SK-N-SH treated with all-trans-retinoic acid at 6 μM for 48 hours (cell line): ENCODE data around the gene JOSD2.
A peak's percentile ranks its signal among the peaks of the same experiment; 100 is the strongest.

Source experiments
- ATAC-seq: fragments of 200-7000 bp; cut with Tn5 transposase; 3 replicates; pipeline ENCODE4 v1.9.1; 2020; ENCODE audit warnings: mild to moderate bottlenecking, moderate library complexity
- ARNTL ChIP-seq: fragments of 450-650 bp; formaldehyde crosslinking; IDR thresholded peaks from 2 replicates; pipeline ENCODE4 v1.5.0; 2020; ENCODE audit warnings: low read depth, mild to moderate bottlenecking, moderate library complexity, borderline replicate concordance
- BACH2 ChIP-seq: fragments of 250-450 bp; sonication (Bioruptor Pico); IDR thresholded peaks from 2 replicates; pipeline ENCODE4 v1.9.0; 2021; ENCODE audit warnings: mild to moderate bottlenecking, borderline replicate concordance
- CREB5 ChIP-seq: fragments of 250-450 bp; sonication (Bioruptor Pico); IDR thresholded peaks from 2 replicates; pipeline ENCODE4 v1.5.1; 2020; ENCODE audit warnings: low read depth, mild to moderate bottlenecking, moderate library complexity
- CSDC2 ChIP-seq: fragments of 250-450 bp; sonication (Bioruptor Pico); IDR thresholded peaks from 2 replicates; pipeline ENCODE4 v1.5.0; 2020; ENCODE audit warnings: mild to moderate bottlenecking, moderate library complexity
- ESRRG ChIP-seq: fragments of 250-450 bp; sonication (Bioruptor Pico); IDR thresholded peaks from 2 replicates; pipeline ENCODE4 v1.6.1; 2021; ENCODE audit warnings: mild to moderate bottlenecking
- GLIS3 ChIP-seq: fragments of 250-450 bp; sonication (Bioruptor Pico); IDR thresholded peaks from 2 replicates; pipeline ENCODE4 v1.5.0; 2020; ENCODE audit warnings: mild to moderate bottlenecking, moderate library complexity
- ISL1 ChIP-seq: fragments of 250-450 bp; sonication (Bioruptor Pico); IDR thresholded peaks from 2 replicates; pipeline ENCODE4 v2.1.2; 2022; ENCODE audit warnings: mild to moderate bottlenecking, moderate library complexity
- OSR1 ChIP-seq: fragments of 250-450 bp; sonication (Bioruptor Pico); IDR thresholded peaks from 2 replicates; pipeline ENCODE4 v1.8.0; 2022; ENCODE audit warnings: moderate library complexity, mild to moderate bottlenecking, inconsistent platforms
- PATZ1 ChIP-seq: fragments of 250-450 bp; sonication (Bioruptor Pico); IDR thresholded peaks from 2 replicates; pipeline ENCODE4 v1.8.0; 2020; ENCODE audit warnings: mild to moderate bottlenecking, moderate library complexity, borderline replicate concordance
- POU6F1 ChIP-seq: fragments of 250-450 bp; sonication (Bioruptor Pico); IDR thresholded peaks from 2 replicates; pipeline ENCODE4 v1.8.0; 2021; ENCODE audit warnings: low read depth, mild to moderate bottlenecking, moderate library complexity, borderline replicate concordance
- RARB ChIP-seq: fragments of 250-450 bp; sonication (Bioruptor Pico); IDR thresholded peaks from 2 replicates; pipeline ENCODE4 v1.8.0; 2021; ENCODE audit warnings: mild to moderate bottlenecking, moderate library complexity
- SNAI2 ChIP-seq: fragments of 250-450 bp; sonication (Bioruptor Pico); IDR thresholded peaks from 2 replicates; pipeline ENCODE4 v1.5.0; 2020; ENCODE audit warnings: mild to moderate bottlenecking, moderate library complexity
- TCF4 ChIP-seq: fragments of 250-450 bp; sonication (Bioruptor Pico); IDR thresholded peaks from 2 replicates; pipeline ENCODE4 v1.8.0; 2021; ENCODE audit warnings: mild to moderate bottlenecking, moderate library complexity, borderline replicate concordance
- TOX ChIP-seq: fragments of 250-450 bp; sonication (Bioruptor Pico); IDR thresholded peaks from 2 replicates; pipeline ENCODE4 v1.8.0; 2021; ENCODE audit warnings: mild to moderate bottlenecking, moderate library complexity, borderline replicate concordance
- TSHZ2 ChIP-seq: fragments of 250-450 bp; sonication (Bioruptor Pico); IDR thresholded peaks from 2 replicates; pipeline ENCODE4 v1.5.0; 2020; ENCODE audit warnings: mild to moderate bottlenecking, moderate library complexity
- ZFP3 ChIP-seq: fragments of 250-450 bp; sonication (Bioruptor Pico); IDR thresholded peaks from 2 replicates; pipeline ENCODE4 v1.5.0; 2020; ENCODE audit warnings: mild to moderate bottlenecking, moderate library complexity
- ZFP30 ChIP-seq: fragments of 450-650 bp; formaldehyde crosslinking; IDR thresholded peaks from 2 replicates; pipeline ENCODE4 v1.5.0; 2022; ENCODE audit warnings: mild to moderate bottlenecking, moderate library complexity
- ZNF565 ChIP-seq: fragments of 450-650 bp; formaldehyde crosslinking; conservative IDR thresholded peaks from 2 replicates; pipeline ENCODE4 v1.5.0; 2020; ENCODE audit warnings: low read depth, mild to moderate bottlenecking, moderate library complexity
- ZNF8 ChIP-seq: fragments of 450-650 bp; formaldehyde crosslinking; IDR thresholded peaks from 2 replicates; pipeline ENCODE4 v1.5.0; 2020; ENCODE audit warnings: mild to moderate bottlenecking, moderate library complexity

JOSD2 gene

GRCh38 chr19:50512999-50513745 is 2.2 kb upstream of the JOSD2 start (continued):
- TF ChIP-seq TSHZ2 (CRISPR knock-in tag) (no peak), CREB5 (CRISPR knock-in tag) (no peak), POU6F1 (CRISPR knock-in tag) (no peak), TOX (CRISPR knock-in tag) (no peak), ZNF565 (no peak), ARNTL (CRISPR knock-in tag) (no peak), ZNF8 (CRISPR knock-in tag) (no peak), ISL1 (CRISPR knock-in tag) (no peak), BACH2 (CRISPR knock-in tag) (no peak), ZFP3 (CRISPR knock-in tag) (no peak)

- no peak for ATAC-seq
These were observed 1.4 kb upstream of the JOSD2 start for GRCh38 chr19:50512112-50512998.

GRCh38 chr19:50510700-50511068 is 307 bp downstream of the JOSD2 start:
- TF ChIP-seq RARB (CRISPR knock-in tag) (no peak), ISL1 (CRISPR knock-in tag) (no peak), TCF4 (CRISPR knock-in tag) (no peak), ZFP30 (CRISPR knock-in tag) (no peak), SNAI2 (CRISPR knock-in tag) (no peak), OSR1 (no peak), POU6F1 (CRISPR knock-in tag) (no peak), TOX (CRISPR knock-in tag) (no peak), ZFP3 (CRISPR knock-in tag) (no peak), ZNF8 (CRISPR knock-in tag) (no peak)
- ATAC-seq = peak; percentile 3

More at GRCh38 chr19:50512112-50512998, 1.4 kb upstream of the JOSD2 start:
- TF ChIP-seq ZNF8 (CRISPR knock-in tag) (no peak), PATZ1 (CRISPR knock-in tag) (no peak), RARB (CRISPR knock-in tag) (no peak), ESRRG (CRISPR knock-in tag) (no peak), CSDC2 (CRISPR knock-in tag) (no peak), GLIS3 (no peak)
- TF ChIP-seq, all 23 proteins: peak for 0
